Spleen (tissue), 7 donors: ENCODE data around the gene RIC8B.
A peak's percentile ranks its signal among the peaks of the same experiment; 100 is the strongest.

Experiments used
- POLR2A ChIP-seq, 3 donors: fragments of 450-650 bp; IDR thresholded peaks; one replicate each; pipeline ENCODE4 v1.5.1; 2017; ENCODE audit warnings: antibody characterized with exemption in 3 of 3, mild to moderate bottlenecking in 1 of 3
- POLR2AphosphoS5 ChIP-seq, 3 donors: sonication (generic); formaldehyde crosslinking; IDR thresholded peaks; one replicate each; pipeline ENCODE4 v1.5.1; 2017; ENCODE audit warnings: antibody characterized with exemption in 3 of 3
- TF ChIP-seq, protein P1 (sequence below), 11 experiments: fragments of 200-600 bp in 7 of 11; fragments of 450-650 bp in 4 of 11; sonication (generic) in 4 of 11; IDR thresholded peaks in 8 of 11; conservative IDR thresholded peaks in 3 of 11; 1 replicate in 7 of 11; 2 replicates in 4 of 11; pipeline versions ENCODE4 v1.4.0 to v1.8.0; 2016 to 2021; ENCODE audit warnings: antibody characterized with exemption in 11 of 11, inconsistent platforms in 4 of 11, mild to moderate bottlenecking in 1 of 11
- donor health status: DM: no; HTN: no; CAD: no; lungs with moderate emphysema.
- donor health status: DM: no; HTN: no; CAD: no.
- donor health status: DM: no; HTN: no; CAD: no.

DNA sequence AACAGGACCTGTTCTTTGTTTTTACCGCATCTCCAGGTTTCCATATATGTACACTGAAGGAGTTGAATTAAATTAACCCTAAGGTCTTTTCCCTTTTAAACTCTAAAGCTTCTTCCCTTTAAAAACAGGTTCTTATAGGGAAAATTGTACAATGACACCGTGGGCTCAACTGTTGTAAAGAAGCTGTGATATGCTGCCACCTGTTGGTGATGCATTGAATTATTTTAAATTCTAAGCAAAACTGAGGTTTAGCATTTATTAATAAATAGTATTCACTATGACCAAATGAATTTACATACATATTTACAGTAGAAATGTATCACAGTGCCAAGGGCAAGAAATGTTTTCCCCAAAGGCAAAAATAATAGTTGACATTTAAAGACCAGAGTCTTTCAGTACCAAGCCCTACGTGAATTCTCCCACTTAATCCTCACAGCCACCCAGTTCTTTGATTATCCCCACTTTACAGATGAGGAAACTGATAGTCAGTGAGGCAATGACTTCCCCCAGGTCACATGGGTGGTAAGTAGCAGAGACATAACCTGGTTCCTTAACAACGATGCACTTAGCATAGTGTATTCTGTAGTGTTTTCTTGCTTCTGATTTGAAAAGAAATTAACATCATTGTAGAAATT, 145.5 kb downstream of the RIC8B start:
- TF ChIP-seq POLR2A (IDR thresholded peaks at IDR 0.05) (no peak), POLR2AphosphoS5 (IDR thresholded peaks at IDR 0.05) (no peak)
- TF ChIP-seq, protein P1, sequence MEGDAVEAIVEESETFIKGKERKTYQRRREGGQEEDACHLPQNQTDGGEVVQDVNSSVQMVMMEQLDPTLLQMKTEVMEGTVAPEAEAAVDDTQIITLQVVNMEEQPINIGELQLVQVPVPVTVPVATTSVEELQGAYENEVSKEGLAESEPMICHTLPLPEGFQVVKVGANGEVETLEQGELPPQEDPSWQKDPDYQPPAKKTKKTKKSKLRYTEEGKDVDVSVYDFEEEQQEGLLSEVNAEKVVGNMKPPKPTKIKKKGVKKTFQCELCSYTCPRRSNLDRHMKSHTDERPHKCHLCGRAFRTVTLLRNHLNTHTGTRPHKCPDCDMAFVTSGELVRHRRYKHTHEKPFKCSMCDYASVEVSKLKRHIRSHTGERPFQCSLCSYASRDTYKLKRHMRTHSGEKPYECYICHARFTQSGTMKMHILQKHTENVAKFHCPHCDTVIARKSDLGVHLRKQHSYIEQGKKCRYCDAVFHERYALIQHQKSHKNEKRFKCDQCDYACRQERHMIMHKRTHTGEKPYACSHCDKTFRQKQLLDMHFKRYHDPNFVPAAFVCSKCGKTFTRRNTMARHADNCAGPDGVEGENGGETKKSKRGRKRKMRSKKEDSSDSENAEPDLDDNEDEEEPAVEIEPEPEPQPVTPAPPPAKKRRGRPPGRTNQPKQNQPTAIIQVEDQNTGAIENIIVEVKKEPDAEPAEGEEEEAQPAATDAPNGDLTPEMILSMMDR (IDR thresholded peaks at IDR 0.05 in 8 of 11, conservative IDR thresholded peaks at IDR 0.05 in 3 of 11) = peak in 10 of 11 experiments; percentile 24 to 79 (median 64)
